ENCODE results near the gene MYH15. TPM values are rescaled to one million over a fixed set of nuclear protein-coding genes. Genes with fewer than 3 reads are reported as not detected.

The MYH15 gene
- total RNA-seq, 1 experiment from 2014 or later: 0.09 TPM

GRCh38 chr3:108548886-108549285 is 38.5 kb upstream of the MYH15 start:
- DNase-seq (ENCODE audit: low spot score): no peak
- H3K36me3 Mint-ChIP-seq: peaks cover 22% of the 10 kb centered on the region
- TF ChIP-seq SP1 (CRISPR knock-in tag; conservative IDR thresholded peaks at IDR 0.05) (no peak), ETV6 (CRISPR knock-in tag; IDR thresholded peaks at IDR 0.05) (no peak), IRF2 (CRISPR knock-in tag; IDR thresholded peaks at IDR 0.05; ENCODE audit: borderline replicate concordance, low read depth) (no peak)
- no peaks in the 10 kb centered on the region for H3K27me3 Mint-ChIP-seq (ENCODE audit: low read depth)
- ChIA-PET CTCF (no interaction called here), POLR2A (no interaction called here)
- no peak overlapping the region for H3K27ac Mint-ChIP-seq
- no peaks in the 10 kb centered on the region for H3K4me1 Mint-ChIP-seq
- 0 out of 2 replicates have a peak, but pooled peaks cover under 1% of the 10 kb centered on the region for H3K9me3 Mint-ChIP-seq
- no peak for ATAC-seq
- H3K4me3 Mint-ChIP-seq: no peak overlapping the region

GRCh38 chr3:108548304-108548703 is 37.9 kb upstream of the MYH15 start:
- H3K36me3 Mint-ChIP-seq: peaks cover 28% of the 10 kb centered on the region
- H3K9me3 Mint-ChIP-seq: peaks cover 6% of the 10 kb centered on the region
- ChIA-PET POLR2A (no interaction called here), CTCF (no interaction called here)
- no peak for TF ChIP-seq E2F4 (CRISPR knock-in tag; IDR thresholded peaks at IDR 0.05; ENCODE audit: borderline replicate concordance, low read depth)
- TF ChIP-seq ATF1 (CRISPR knock-in tag; IDR thresholded peaks at IDR 0.05): no peak
- no peak for TF ChIP-seq CREB1 (CRISPR knock-in tag; IDR thresholded peaks at IDR 0.05)
- TF ChIP-seq GABPB1 (CRISPR knock-in tag; IDR thresholded peaks at IDR 0.05): no peak
- DNase-seq (ENCODE audit: low spot score) (no peak), ATAC-seq (no peak)
- H3K27ac Mint-ChIP-seq: no peak overlapping the region
- no peaks in the 10 kb centered on the region for H3K4me1 Mint-ChIP-seq
- no peaks in the 10 kb centered on the region for H3K27me3 Mint-ChIP-seq (ENCODE audit: low read depth)
- H3K4me3 Mint-ChIP-seq: no peak overlapping the region

GRCh38 chr3:108546692-108547091 is 36.3 kb upstream of the MYH15 start:
- no peak for DNase-seq (ENCODE audit: low spot score)
- H3K4me1 Mint-ChIP-seq: no peaks in the 10 kb centered on the region
- CTCF ChIA-PET: no interaction called here
- no peak overlapping the region for H3K4me3 Mint-ChIP-seq
- H3K9me3 Mint-ChIP-seq: peaks cover 10% of the 10 kb centered on the region
- no peak overlapping the region for H3K27ac Mint-ChIP-seq
- no peak for ATAC-seq
- no peaks in the 10 kb centered on the region for H3K27me3 Mint-ChIP-seq (ENCODE audit: low read depth)
- peaks cover 29% of the 10 kb centered on the region for H3K36me3 Mint-ChIP-seq
- POLR2A ChIA-PET: interaction anchor here (0.6 to 1.0 kb wide), 2 partner anchors 53 to 69 kb away, joined by 3 read pairs; no protein-coding TSS in a partner anchor
- TF ChIP-seq ZNF416 (CRISPR knock-in tag; IDR thresholded peaks at IDR 0.05): no peak
- no peak for TF ChIP-seq ERG (CRISPR knock-in tag; IDR thresholded peaks at IDR 0.05)
- TF ChIP-seq CREB1 (CRISPR knock-in tag; IDR thresholded peaks at IDR 0.05): no peak
- TF ChIP-seq SOX15 (CRISPR knock-in tag; IDR thresholded peaks at IDR 0.05): no peak
- TF ChIP-seq ESRRA (CRISPR knock-in tag; IDR thresholded peaks at IDR 0.05; ENCODE audit: borderline replicate concordance): no peak
- no peak for TF ChIP-seq TEAD1 (CRISPR knock-in tag; IDR thresholded peaks at IDR 0.05)
- TF ChIP-seq NR1H2 (CRISPR knock-in tag; IDR thresholded peaks at IDR 0.05): no peak
- TF ChIP-seq ZBTB43 (CRISPR knock-in tag; IDR thresholded peaks at IDR 0.05): no peak
- TF ChIP-seq ATF6 (CRISPR knock-in tag; IDR thresholded peaks at IDR 0.05): no peak
- no peak for TF ChIP-seq USF2 (CRISPR knock-in tag; IDR thresholded peaks at IDR 0.05)
- TF ChIP-seq TP53 (CRISPR knock-in tag; IDR thresholded peaks at IDR 0.05): no peak
- no peak for TF ChIP-seq MYBL2 (CRISPR knock-in tag; IDR thresholded peaks at IDR 0.05)
- TF ChIP-seq ZNF317 (CRISPR knock-in tag; IDR thresholded peaks at IDR 0.05; ENCODE audit: borderline replicate concordance, low read depth): no peak
- no peak for TF ChIP-seq PRDM15 (CRISPR knock-in tag; IDR thresholded peaks at IDR 0.05)
